RWPE1 (cell line): ENCODE data around the gene IL21R.

Experiments
- CTCF ChIA-PET: fragments of 350-600 bp; sonication (Branson Sonifier 250); formaldehyde crosslinking; extraction: SDS; loops from one replicate; lab custom pipeline; 2021; lab: Yijun Ruan, JAX
- POLR2A ChIA-PET: fragments of 400-600 bp; formaldehyde crosslinking; extraction: SDS; loops from one replicate; lab custom pipeline; 2020; ENCODE audit warnings: antibody characterized with exemption; ENCODE audit not compliant: low non-redundant PET; lab: Yijun Ruan, JAX
- DNase-seq: peaks from one replicate; pipeline ENCODE4 v3.0.0; 2012; ENCODE audit warnings: low spot score
- H3K27ac ChIP-seq: fragments of 450-650 bp; 2 replicates; pipeline ENCODE4 v1.5.1; 2017
- CTCF ChIP-seq: fragments of 450-650 bp; conservative IDR thresholded peaks from 2 replicates; pipeline ENCODE4 v1.5.1; 2017; ENCODE audit warnings: low read depth, mild to moderate bottlenecking

IL21R gene

GRCh38 chr16:27398894-27399853 lies 2.8 kb upstream of the IL21R start:
- no peak for DNase-seq
- no peak for TF ChIP-seq CTCF
- ChIA-PET POLR2A (no interaction called here), CTCF (interaction anchor here (0.6 kb wide), 1 partner anchor 111 kb away, joined by 3 read pairs; no protein-coding TSS in a partner anchor)
- no peak overlapping the region for H3K27ac ChIP-seq

GRCh38 chr16:27399969-27400368 lies 2.0 kb upstream of the IL21R start:
- CTCF ChIA-PET, result no interaction called here
- POLR2A ChIA-PET, result no interaction called here
- no peak overlapping the region for H3K27ac ChIP-seq
- TF ChIP-seq CTCF, result no peak
- no peak for DNase-seq

DNA sequence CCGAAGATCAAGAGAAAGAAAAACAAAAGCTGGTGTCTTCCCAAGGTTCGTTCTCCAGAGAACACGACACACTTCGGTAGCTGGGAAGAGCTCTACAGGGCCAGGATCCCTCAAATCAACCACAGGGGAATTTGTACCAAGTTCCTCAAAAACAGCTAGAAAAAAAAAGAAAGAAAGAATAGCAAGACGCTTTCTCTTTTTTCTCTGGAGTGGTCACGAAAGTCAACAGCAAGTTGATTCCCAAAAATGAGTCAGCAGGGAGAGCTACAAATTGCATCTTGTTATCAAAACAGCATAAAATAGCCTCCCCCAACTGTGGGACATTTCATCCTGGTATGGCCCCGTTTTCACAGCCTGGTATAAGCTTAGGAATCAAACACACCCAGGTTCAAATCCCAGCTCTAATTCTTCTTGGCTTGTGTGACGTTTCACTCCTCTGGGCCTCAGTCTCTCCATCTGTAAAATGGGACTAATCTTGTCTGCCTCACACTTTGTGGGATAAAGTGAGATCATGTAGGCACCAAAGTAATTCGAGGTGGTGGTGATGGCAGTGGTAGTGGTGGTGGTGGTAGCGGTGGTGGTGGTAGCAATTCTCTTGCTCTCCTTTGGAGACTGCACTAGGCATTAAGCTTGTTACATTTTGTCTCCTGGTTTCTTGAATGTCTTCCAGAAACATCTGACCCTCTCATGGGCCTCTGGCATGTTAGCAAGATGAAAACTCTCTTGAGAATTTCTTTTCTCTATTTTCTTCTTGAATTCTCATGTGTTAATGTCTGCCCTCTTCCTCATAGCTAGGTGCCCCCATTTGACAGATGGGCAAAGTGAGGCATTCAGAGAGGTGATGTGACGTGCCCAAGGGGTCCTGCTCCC lies 988 bp upstream of the IL21R start:
- ChIA-PET CTCF (no interaction called here), POLR2A (no interaction called here)
- no peak for TF ChIP-seq CTCF
- DNase-seq, result no peak
- H3K27ac ChIP-seq, result no peak overlapping the region

DNA sequence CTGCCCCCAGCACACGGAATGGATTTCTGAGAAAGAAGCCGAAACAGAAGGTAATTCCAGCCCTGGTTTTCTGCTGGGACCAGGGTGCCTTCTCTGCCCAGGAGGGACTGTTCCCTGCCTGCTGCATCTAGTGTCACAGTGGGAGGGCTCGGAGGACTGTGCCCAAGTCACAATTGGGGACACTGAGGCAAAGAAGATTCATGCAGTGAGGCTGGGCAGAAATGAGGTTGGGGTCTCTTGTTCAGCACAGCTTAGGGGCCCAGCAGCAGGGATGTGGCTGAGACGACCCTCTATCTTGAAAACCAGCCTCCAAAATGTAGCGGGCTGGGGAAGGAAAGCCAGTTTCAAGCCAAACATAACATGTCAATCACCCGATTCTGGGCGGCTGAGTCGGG lies 592 bp downstream of the IL21R start:
- ChIA-PET POLR2A (no interaction called here), CTCF (no interaction called here)
- H3K27ac ChIP-seq, result no peak overlapping the region
- no peak for TF ChIP-seq CTCF
- no peak for DNase-seq

GRCh38 chr16:27402964-27403600 lies 1.1 kb downstream of the IL21R start:
- TF ChIP-seq CTCF, result no peak
- ChIA-PET POLR2A (no interaction called here), CTCF (interaction anchor here (0.5 kb wide), 1 partner anchor 688 kb away, joined by 3 read pairs; no protein-coding TSS in a partner anchor)
- DNase-seq, result no peak
- H3K27ac ChIP-seq, result no peak overlapping the region

- POLR2A ChIA-PET, result no interaction called here
- H3K27ac ChIP-seq, result no peak overlapping the region
- no peak for TF ChIP-seq CTCF
These were observed 1.6 kb downstream of the IL21R start for GRCh38 chr16:27403601-27403992.

More at GRCh38 chr16:27403601-27403992, 1.6 kb downstream of the IL21R start:
- no peak for DNase-seq
- CTCF ChIA-PET, result interaction anchor here (0.5 to 0.6 kb wide), 2 partner anchors 688 to 1836 kb away, joined by 3 to 4 read pairs; no protein-coding TSS in a partner anchor
